ENCODE data around the gene CDK6. TPM values are rescaled to one million over a fixed set of nuclear protein-coding genes. Genes with fewer than 3 reads are reported as not detected.

The CDK6 gene
- total RNA-seq, 1 experiment from 2014 or later, result 41.4 TPM

DNA sequence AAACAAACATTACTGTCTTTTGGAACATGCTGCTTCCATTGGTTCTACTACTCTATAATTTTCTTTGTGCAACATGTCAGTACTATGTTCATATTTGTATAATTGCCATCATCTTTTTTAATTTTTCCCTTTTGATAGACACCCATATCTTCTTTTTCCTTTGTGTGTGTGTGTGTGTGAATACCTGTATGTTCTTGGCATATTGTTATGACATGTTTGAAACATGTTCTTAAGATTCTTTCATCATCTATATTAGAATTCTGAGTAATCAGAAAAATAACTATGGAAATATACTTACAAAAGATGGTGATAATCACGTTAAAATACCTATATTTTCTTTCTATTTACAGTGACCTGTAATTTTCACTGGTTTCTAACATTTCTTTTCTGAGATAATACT is 3.5 kb upstream of the CDK6 start:
- H3K27me3 ChIP-seq (ENCODE audit: insufficient read depth, low read length), result no peaks in the 10 kb centered on the region
- intact Hi-C loops (cut with micrococcal nuclease), result loop anchor here (5.0 kb wide), 1 partner anchor 202 kb away; no protein-coding TSS in a partner anchor
- peaks cover 12% of the 10 kb centered on the region; the same call in 1 of the 2 replicates for H3K79me2 ChIP-seq (ENCODE audit: insufficient read depth, low read length)
- H3K4me2 ChIP-seq (ENCODE audit: low read length), result no peak overlapping the region
- no peaks in the 10 kb centered on the region for H4K20me1 ChIP-seq (ENCODE audit: insufficient read depth)
- no peak for TF ChIP-seq CBX3 (IDR thresholded peaks at IDR 0.05; ENCODE audit: low read depth)
- no peak for TF ChIP-seq EGR1 (IDR thresholded peaks at IDR 0.05; ENCODE audit: low read depth)
- no peak for TF ChIP-seq EZH2 (IDR thresholded peaks at IDR 0.05)
- TF ChIP-seq, protein P1, sequence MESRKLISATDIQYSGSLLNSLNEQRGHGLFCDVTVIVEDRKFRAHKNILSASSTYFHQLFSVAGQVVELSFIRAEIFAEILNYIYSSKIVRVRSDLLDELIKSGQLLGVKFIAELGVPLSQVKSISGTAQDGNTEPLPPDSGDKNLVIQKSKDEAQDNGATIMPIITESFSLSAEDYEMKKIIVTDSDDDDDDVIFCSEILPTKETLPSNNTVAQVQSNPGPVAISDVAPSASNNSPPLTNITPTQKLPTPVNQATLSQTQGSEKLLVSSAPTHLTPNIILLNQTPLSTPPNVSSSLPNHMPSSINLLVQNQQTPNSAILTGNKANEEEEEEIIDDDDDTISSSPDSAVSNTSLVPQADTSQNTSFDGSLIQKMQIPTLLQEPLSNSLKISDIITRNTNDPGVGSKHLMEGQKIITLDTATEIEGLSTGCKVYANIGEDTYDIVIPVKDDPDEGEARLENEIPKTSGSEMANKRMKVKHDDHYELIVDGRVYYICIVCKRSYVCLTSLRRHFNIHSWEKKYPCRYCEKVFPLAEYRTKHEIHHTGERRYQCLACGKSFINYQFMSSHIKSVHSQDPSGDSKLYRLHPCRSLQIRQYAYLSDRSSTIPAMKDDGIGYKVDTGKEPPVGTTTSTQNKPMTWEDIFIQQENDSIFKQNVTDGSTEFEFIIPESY (IDR thresholded peaks at IDR 0.05; ENCODE audit: extremely low read depth, insufficient replicate concordance, low read length), result no peak
- TF ChIP-seq ZNF274 (IDR thresholded peaks at IDR 0.05; ENCODE audit: low read depth, low read length), result no peak
- TF ChIP-seq, protein P2, sequence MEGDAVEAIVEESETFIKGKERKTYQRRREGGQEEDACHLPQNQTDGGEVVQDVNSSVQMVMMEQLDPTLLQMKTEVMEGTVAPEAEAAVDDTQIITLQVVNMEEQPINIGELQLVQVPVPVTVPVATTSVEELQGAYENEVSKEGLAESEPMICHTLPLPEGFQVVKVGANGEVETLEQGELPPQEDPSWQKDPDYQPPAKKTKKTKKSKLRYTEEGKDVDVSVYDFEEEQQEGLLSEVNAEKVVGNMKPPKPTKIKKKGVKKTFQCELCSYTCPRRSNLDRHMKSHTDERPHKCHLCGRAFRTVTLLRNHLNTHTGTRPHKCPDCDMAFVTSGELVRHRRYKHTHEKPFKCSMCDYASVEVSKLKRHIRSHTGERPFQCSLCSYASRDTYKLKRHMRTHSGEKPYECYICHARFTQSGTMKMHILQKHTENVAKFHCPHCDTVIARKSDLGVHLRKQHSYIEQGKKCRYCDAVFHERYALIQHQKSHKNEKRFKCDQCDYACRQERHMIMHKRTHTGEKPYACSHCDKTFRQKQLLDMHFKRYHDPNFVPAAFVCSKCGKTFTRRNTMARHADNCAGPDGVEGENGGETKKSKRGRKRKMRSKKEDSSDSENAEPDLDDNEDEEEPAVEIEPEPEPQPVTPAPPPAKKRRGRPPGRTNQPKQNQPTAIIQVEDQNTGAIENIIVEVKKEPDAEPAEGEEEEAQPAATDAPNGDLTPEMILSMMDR (IDR thresholded peaks at IDR 0.05 in 2 of 3, conservative IDR thresholded peaks at IDR 0.05 in 1 of 3; ENCODE audit: borderline replicate concordance in 1 of 3, insufficient read depth in 1 of 3, low read depth in 2 of 3, low read length in 2 of 3), result no peak
- TF ChIP-seq TCF7L2 (IDR thresholded peaks at IDR 0.05; ENCODE audit: borderline replicate concordance, extremely low read depth, insufficient read depth, insufficient read length), result no peak
- TF ChIP-seq, protein P3, sequence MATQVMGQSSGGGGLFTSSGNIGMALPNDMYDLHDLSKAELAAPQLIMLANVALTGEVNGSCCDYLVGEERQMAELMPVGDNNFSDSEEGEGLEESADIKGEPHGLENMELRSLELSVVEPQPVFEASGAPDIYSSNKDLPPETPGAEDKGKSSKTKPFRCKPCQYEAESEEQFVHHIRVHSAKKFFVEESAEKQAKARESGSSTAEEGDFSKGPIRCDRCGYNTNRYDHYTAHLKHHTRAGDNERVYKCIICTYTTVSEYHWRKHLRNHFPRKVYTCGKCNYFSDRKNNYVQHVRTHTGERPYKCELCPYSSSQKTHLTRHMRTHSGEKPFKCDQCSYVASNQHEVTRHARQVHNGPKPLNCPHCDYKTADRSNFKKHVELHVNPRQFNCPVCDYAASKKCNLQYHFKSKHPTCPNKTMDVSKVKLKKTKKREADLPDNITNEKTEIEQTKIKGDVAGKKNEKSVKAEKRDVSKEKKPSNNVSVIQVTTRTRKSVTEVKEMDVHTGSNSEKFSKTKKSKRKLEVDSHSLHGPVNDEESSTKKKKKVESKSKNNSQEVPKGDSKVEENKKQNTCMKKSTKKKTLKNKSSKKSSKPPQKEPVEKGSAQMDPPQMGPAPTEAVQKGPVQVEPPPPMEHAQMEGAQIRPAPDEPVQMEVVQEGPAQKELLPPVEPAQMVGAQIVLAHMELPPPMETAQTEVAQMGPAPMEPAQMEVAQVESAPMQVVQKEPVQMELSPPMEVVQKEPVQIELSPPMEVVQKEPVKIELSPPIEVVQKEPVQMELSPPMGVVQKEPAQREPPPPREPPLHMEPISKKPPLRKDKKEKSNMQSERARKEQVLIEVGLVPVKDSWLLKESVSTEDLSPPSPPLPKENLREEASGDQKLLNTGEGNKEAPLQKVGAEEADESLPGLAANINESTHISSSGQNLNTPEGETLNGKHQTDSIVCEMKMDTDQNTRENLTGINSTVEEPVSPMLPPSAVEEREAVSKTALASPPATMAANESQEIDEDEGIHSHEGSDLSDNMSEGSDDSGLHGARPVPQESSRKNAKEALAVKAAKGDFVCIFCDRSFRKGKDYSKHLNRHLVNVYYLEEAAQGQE (IDR thresholded peaks at IDR 0.05; ENCODE audit: low read depth), result no peak
- no peak for TF ChIP-seq ZFX (IDR thresholded peaks at IDR 0.05)
- no peak for TF ChIP-seq POLR2AphosphoS5 (IDR thresholded peaks at IDR 0.05; ENCODE audit: low read depth, low read length)
- TF ChIP-seq EZH2phosphoT487 (IDR thresholded peaks at IDR 0.05; ENCODE audit: borderline replicate concordance), result no peak
- TF ChIP-seq SIN3A (IDR thresholded peaks at IDR 0.05; ENCODE audit: low read depth), result no peak
- no peak for TF ChIP-seq RAD21 (IDR thresholded peaks at IDR 0.05; ENCODE audit: low read depth)
- TF ChIP-seq FOSL1 (IDR thresholded peaks at IDR 0.05; ENCODE audit: low read depth), result no peak
- no peak for TF ChIP-seq CEBPB (IDR thresholded peaks at IDR 0.05; ENCODE audit: low read depth)
- no peak for TF ChIP-seq POLR2A (IDR thresholded peaks at IDR 0.05; ENCODE audit: borderline replicate concordance, extremely low read depth, insufficient read depth, insufficient read length)
- no peak overlapping the region for H3K9ac ChIP-seq (ENCODE audit: low read length)
- no TSS peak for BruUV-seq (replicated peaks)
- DNase-seq (ENCODE audit: low read depth, low spot score) (no peak), ATAC-seq (no peak)
- peaks cover 0 to 10% of the 10 kb centered on the region in 2 experiments; a peak in 3 of 4 replicates for H3K4me1 ChIP-seq (ENCODE audit: control insufficient read depth in 1 of 2, insufficient read depth in 2 of 2, low read length in 2 of 2)
- no peaks in the 10 kb centered on the region for H3K36me3 ChIP-seq (ENCODE audit: control insufficient read depth in 1 of 2, insufficient read depth in 2 of 2, low read length in 2 of 2)
- no peaks in the 10 kb centered on the region for H3K9me2 ChIP-seq (ENCODE audit: insufficient read depth)
- no peak overlapping the region for H3K27ac ChIP-seq (ENCODE audit: low read depth, low read length)
- ChIA-PET RAD21 (ENCODE audit: low non-redundant PET in 1 of 2, low total read pairs in 2 of 2, uncharacterized antibody in 2 of 2, unreplicated experiment in 2 of 2) (no interaction called here), POLR2A (no interaction called here), CTCF (no interaction called here)
- no peaks in the 10 kb centered on the region for H3K9me3 ChIP-seq (ENCODE audit: control insufficient read depth in 1 of 2, insufficient read depth in 1 of 2, low read depth in 1 of 2, low read length in 2 of 2)
- no peak overlapping the region for H2AFZ ChIP-seq (ENCODE audit: low read depth, low read length, poor library complexity, severe bottlenecking)
- no peak overlapping the region for H3K4me3 ChIP-seq (replicated peaks in 1 of 2; ENCODE audit: low read depth in 1 of 2, low read length in 2 of 2)

Measured in HCT116 (cell line).